Measurements from ENCODE around the gene DCDC1.

DCDC1 gene

DNA sequence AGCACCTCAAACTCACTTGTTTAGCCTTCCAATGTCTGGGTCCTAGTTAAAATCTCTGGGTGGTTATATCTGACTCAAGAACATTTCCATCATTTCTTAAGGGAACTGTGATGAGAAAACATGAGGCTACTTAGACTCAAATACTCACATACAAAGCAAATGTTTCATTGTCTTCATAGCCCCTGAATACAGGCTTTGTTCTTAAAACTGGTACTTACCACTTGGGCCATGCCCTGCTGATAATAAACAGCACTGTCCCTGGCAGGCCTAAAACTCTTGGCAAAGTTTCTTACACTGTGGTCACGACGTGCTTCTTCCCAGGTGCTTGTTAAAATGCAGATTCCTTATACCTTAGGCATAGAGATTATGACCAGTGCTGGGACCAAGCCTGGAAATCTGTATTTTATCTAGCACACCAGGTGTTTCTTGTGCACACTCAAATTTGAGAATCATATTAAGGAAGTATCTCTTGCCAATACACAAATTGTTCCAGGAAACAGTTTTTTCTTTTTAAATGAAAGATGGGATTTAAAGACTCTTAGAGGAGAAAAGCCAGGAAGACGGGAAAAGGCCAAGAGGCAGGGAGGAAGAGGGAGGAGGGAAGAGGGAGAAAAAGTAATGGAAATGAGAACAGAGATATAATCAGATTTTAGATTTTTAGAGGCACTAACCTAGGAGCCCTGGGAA is 495.5 kb downstream of the DCDC1 start:
- H3K9ac ChIP-seq = no peak overlapping the region
- H2AFZ ChIP-seq (ENCODE audit: low read depth) = no peak overlapping the region
- H3K27me3 ChIP-seq (ENCODE audit: insufficient read depth, low read depth) = no peaks in the 10 kb centered on the region
- no peak for TF ChIP-seq CTCF (conservative IDR thresholded peaks at IDR 0.05; ENCODE audit: low read depth, low read length)
- H3K27ac ChIP-seq = no peak overlapping the region
- no peak overlapping the region for H3K4me3 ChIP-seq (IDR thresholded peaks at IDR 0.05; ENCODE audit: insufficient read depth, low read depth, low read length)
- H3K79me2 ChIP-seq (ENCODE audit: insufficient read depth, low read depth) = no peaks in the 10 kb centered on the region
- no peaks in the 10 kb centered on the region for H3K4me1 ChIP-seq (ENCODE audit: low read depth, poor library complexity, severe bottlenecking)
- no peaks in the 10 kb centered on the region for H4K20me1 ChIP-seq (ENCODE audit: insufficient read depth)
- no peaks in the 10 kb centered on the region for H3K36me3 ChIP-seq (ENCODE audit: insufficient read depth)
- no peak overlapping the region for H3K4me2 ChIP-seq

DNA sequence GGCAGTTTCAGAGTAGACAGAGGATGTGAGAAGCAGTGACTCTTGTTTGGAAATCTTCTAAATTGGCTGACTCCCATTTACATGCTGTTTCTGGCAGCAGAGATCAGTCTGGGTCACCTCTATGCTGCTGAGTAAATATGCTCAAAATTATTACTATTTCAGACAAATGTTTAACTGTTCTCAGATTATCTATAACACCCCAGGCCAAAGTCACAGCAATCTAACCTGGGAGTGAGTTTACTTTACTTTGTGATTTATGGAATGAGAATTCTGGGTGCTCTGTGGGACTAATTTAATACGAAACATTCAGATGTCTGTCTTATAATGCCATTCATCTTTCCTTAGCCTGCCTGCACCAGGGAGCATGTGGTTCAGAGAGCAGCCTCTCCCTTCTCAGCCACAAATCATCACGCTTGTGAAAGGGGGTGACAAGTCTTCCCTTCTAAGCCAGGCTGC is 500.9 kb downstream of the DCDC1 start:
- Histone ChIP-seq H3K27me3 (ENCODE audit: insufficient read depth, low read depth) (no peaks in the 10 kb centered on the region), H3K27ac (no peak overlapping the region), H3K4me1 (ENCODE audit: low read depth, poor library complexity, severe bottlenecking) (no peaks in the 10 kb centered on the region), H3K79me2 (ENCODE audit: insufficient read depth, low read depth) (no peaks in the 10 kb centered on the region), H4K20me1 (ENCODE audit: insufficient read depth) (no peaks in the 10 kb centered on the region), H3K36me3 (ENCODE audit: insufficient read depth) (no peaks in the 10 kb centered on the region), H3K9ac (no peak overlapping the region), H2AFZ (ENCODE audit: low read depth) (no peak overlapping the region), H3K4me2 (no peak overlapping the region), H3K4me3 (IDR thresholded peaks at IDR 0.05; ENCODE audit: insufficient read depth, low read depth, low read length) (no peak overlapping the region)
- no peak for TF ChIP-seq CTCF (conservative IDR thresholded peaks at IDR 0.05; ENCODE audit: low read depth, low read length)

DNA sequence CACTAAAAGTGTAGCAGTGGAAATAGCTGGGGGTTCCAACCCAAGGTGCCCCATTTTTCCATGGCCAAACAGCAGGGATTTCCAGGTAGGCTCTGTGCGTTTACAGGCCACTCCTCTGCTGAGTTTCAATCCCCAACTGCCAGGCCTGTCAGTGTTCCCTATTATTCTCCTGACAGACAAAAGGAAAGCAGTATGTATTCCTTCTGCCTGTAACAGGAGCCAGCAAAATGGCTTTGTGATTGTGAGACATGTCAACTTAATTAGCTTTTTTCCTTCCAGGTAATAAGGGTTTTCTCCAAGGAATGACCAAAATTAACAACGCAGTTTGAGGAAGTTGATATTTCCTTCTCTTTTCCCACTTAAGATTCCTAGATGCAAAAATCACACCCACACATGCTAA is 506.3 kb downstream of the DCDC1 start:
- Histone ChIP-seq H3K36me3 (ENCODE audit: insufficient read depth) (no peaks in the 10 kb centered on the region), H3K4me1 (ENCODE audit: low read depth, poor library complexity, severe bottlenecking) (no peaks in the 10 kb centered on the region), H2AFZ (ENCODE audit: low read depth) (no peak overlapping the region), H3K27ac (no peak overlapping the region), H3K9ac (no peak overlapping the region), H3K4me3 (IDR thresholded peaks at IDR 0.05; ENCODE audit: insufficient read depth, low read depth, low read length) (no peak overlapping the region), H3K4me2 (no peak overlapping the region), H4K20me1 (ENCODE audit: insufficient read depth) (no peaks in the 10 kb centered on the region), H3K79me2 (ENCODE audit: insufficient read depth, low read depth) (no peaks in the 10 kb centered on the region), H3K27me3 (ENCODE audit: insufficient read depth, low read depth) (no peaks in the 10 kb centered on the region)
- no peak for TF ChIP-seq CTCF (conservative IDR thresholded peaks at IDR 0.05; ENCODE audit: low read depth, low read length)

DNA sequence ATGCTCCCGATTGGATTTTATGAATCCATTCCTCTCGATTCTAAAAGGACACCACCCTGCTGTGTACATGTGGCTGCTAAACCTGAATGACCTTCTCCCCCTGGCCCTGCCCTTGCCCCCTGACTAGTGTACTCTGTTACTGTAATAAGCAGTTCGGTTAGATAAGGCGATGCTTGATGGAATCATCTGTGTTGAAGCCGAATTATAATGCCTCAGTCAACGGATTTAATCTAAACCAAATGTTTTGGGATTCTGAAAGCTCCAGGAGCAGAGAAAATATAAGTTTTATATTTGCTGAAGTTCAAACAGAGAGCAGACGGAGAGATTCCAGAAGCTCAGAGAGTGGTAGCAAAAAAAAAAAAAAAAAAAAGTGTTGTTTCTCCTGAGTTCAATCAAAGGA is 508.0 kb downstream of the DCDC1 start:
- Histone ChIP-seq H4K20me1 (ENCODE audit: insufficient read depth) (no peaks in the 10 kb centered on the region), H3K4me3 (IDR thresholded peaks at IDR 0.05; ENCODE audit: insufficient read depth, low read depth, low read length) (no peak overlapping the region), H3K4me1 (ENCODE audit: low read depth, poor library complexity, severe bottlenecking) (no peaks in the 10 kb centered on the region), H3K27ac (no peak overlapping the region), H3K9ac (no peak overlapping the region), H3K36me3 (ENCODE audit: insufficient read depth) (no peaks in the 10 kb centered on the region), H2AFZ (ENCODE audit: low read depth) (no peak overlapping the region), H3K27me3 (ENCODE audit: insufficient read depth, low read depth) (no peaks in the 10 kb centered on the region), H3K4me2 (no peak overlapping the region), H3K79me2 (ENCODE audit: insufficient read depth, low read depth) (no peaks in the 10 kb centered on the region)
- TF ChIP-seq CTCF (conservative IDR thresholded peaks at IDR 0.05; ENCODE audit: low read depth, low read length) = no peak

Measured in KMS-11 (cell line).